ENCODE data around the gene L3MBTL3.
A peak's percentile ranks its signal among the peaks of the same experiment; 100 is the strongest.

The L3MBTL3 gene

GRCh38 chr6:130018292-130018743, at the start of gene L3MBTL3:
L3MBTL3 (plus strand) TSS chr6:130018581; CDS start chr6:130042700, 24,119 bp downstream.
- no peak for TF ChIP-seq CTCF (conservative IDR thresholded peaks at IDR 0.05; ENCODE audit: control insufficient read depth, insufficient read depth, low read depth, low read length)
- DNase-seq (ENCODE audit: low read depth), result peak; percentile 77
- peak within 1 kb of the TSS; percentile 97 for H3K4me3 ChIP-seq (ENCODE audit: control insufficient read depth, low read depth, low read length)

- DNase-seq (ENCODE audit: low read depth), result no peak
- TF ChIP-seq CTCF (conservative IDR thresholded peaks at IDR 0.05; ENCODE audit: control insufficient read depth, insufficient read depth, low read depth, low read length), result no peak
- H3K4me3 ChIP-seq (ENCODE audit: control insufficient read depth, low read depth, low read length), result no peak overlapping the region
Measured at GRCh38 chr6:129969064-129969463, 49.3 kb upstream of the L3MBTL3 start.

GRCh38 chr6:129976110-129976509, 42.3 kb upstream of the L3MBTL3 start:
- no peak for TF ChIP-seq CTCF (conservative IDR thresholded peaks at IDR 0.05; ENCODE audit: control insufficient read depth, insufficient read depth, low read depth, low read length)
- no peak for DNase-seq (ENCODE audit: low read depth)
- H3K4me3 ChIP-seq (ENCODE audit: control insufficient read depth, low read depth, low read length), result no peak overlapping the region

- no peak overlapping the region for H3K4me3 ChIP-seq (ENCODE audit: control insufficient read depth, low read depth, low read length)
- DNase-seq (ENCODE audit: low read depth), result no peak
- no peak for TF ChIP-seq CTCF (conservative IDR thresholded peaks at IDR 0.05; ENCODE audit: control insufficient read depth, insufficient read depth, low read depth, low read length)
Measured at GRCh38 chr6:129978148-129978916, 40.0 kb upstream of the L3MBTL3 start.

GRCh38 chr6:129980821-129981220, 37.6 kb upstream of the L3MBTL3 start:
- peak; percentile 33 for DNase-seq (ENCODE audit: low read depth)
- no peak for TF ChIP-seq CTCF (conservative IDR thresholded peaks at IDR 0.05; ENCODE audit: control insufficient read depth, insufficient read depth, low read depth, low read length)
- no peak overlapping the region for H3K4me3 ChIP-seq (ENCODE audit: control insufficient read depth, low read depth, low read length)

GRCh38 chr6:129981598-129981997, 36.8 kb upstream of the L3MBTL3 start:
- peak; percentile 29 for TF ChIP-seq CTCF (conservative IDR thresholded peaks at IDR 0.05; ENCODE audit: control insufficient read depth, insufficient read depth, low read depth, low read length)
- DNase-seq (ENCODE audit: low read depth), result peak; percentile 29

More at GRCh38 chr6:129981598-129981997, 36.8 kb upstream of the L3MBTL3 start:
- no peak overlapping the region for H3K4me3 ChIP-seq (ENCODE audit: control insufficient read depth, low read depth, low read length)
